Measurements from ENCODE around the gene SSH2.
A peak's percentile ranks its signal among the peaks of the same experiment; 100 is the strongest.

Gene SSH2

DNA sequence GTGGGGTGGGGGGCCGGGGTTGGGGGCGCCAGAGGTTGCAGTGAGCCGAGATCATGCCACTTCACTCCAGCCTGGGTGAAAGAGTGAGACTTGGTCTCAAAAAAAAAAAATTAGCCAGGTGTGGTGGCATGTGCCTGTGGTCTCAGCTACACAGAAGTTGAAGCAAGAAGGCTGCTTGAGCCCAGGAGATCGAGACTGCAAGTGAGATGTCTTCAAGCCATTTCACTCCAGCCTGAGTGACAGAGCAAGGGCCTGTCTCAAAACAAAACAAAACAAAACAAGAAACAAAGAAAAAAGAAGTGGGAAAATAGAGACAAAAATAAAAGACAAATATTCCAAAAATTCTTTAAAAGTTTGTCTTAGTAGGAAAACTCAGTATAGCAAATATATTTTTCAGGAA, 172.2 kb downstream of the SSH2 start:
- Mint-ChIP-seq H3K36me3 (ENCODE audit: low read depth) (peaks cover 16% of the 10 kb centered on the region), H3K27ac (peak overlapping the region; percentile 58), H3K27me3 (ENCODE audit: low read depth) (no peaks in the 10 kb centered on the region), H3K9me3 (no peaks in the 10 kb centered on the region), H3K4me3 (peak overlapping the region; percentile 65), H3K4me1 (ENCODE audit: low read depth) (peaks cover 29% of the 10 kb centered on the region)
- no peak for DNase-seq (ENCODE audit: low spot score)

DNA sequence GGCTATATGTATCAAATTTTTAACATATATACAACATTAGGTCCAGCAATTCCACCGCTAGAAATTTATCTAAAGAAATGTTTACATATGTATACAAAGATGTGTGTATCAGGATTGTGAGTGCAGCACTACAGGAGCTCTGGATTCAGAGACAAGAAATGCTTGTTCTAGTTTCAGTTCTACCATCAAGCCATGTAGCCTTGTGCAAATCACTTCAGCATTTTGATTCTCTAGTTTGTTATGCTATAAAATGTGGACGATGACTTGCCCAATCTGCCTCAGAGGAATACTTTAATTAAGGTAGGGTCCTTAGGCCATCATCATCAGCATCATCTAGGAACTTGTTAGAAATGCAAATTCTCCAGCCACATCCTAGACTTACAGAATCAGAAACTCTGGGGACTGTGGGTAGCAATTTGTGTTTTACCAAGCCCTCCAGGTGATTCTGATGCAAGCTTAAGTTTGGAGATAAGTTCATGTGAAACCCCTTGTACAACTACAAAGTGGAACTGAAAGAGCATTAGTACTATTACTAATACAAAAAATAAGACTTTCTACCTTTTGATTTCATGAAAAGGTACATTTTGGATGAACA, 176.1 kb downstream of the SSH2 start:
- Mint-ChIP-seq H3K27me3 (ENCODE audit: low read depth) (no peaks in the 10 kb centered on the region), H3K4me1 (ENCODE audit: low read depth) (peaks cover 19% of the 10 kb centered on the region), H3K27ac (no peak overlapping the region), H3K9me3 (no peaks in the 10 kb centered on the region), H3K36me3 (ENCODE audit: low read depth) (peaks cover 21% of the 10 kb centered on the region), H3K4me3 (no peak overlapping the region)
- DNase-seq (ENCODE audit: low spot score), result no peak

GRCh38 chr17:29749045-29749825, 180.8 kb downstream of the SSH2 start:
- no peak for DNase-seq (ENCODE audit: low spot score)
- Mint-ChIP-seq H3K4me1 (ENCODE audit: low read depth) (peaks cover 27% of the 10 kb centered on the region), H3K4me3 (no peak overlapping the region), H3K36me3 (ENCODE audit: low read depth) (peaks cover 20% of the 10 kb centered on the region), H3K27ac (no peak overlapping the region), H3K27me3 (ENCODE audit: low read depth) (no peaks in the 10 kb centered on the region), H3K9me3 (no peaks in the 10 kb centered on the region)

DNA sequence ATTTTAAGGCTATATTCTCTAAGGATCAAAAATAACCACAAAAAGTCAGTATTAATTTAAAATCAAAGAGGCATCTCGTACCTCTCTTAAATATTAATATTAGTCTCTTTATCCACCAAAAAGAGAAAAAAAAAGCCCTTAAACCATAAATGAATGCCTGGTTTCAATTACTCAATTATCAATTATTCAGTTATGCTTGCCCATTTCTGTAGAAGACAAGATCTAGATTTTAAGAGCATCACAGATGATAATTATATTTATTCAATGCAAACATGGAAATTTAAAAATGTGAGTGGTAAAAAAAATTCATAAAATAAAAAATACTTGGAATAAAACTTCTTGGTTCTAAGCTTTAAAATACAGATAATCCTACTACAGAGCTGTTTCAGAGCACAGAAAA, 181.6 kb downstream of the SSH2 start:
- Mint-ChIP-seq H3K27ac (no peak overlapping the region), H3K36me3 (ENCODE audit: low read depth) (peaks cover 18% of the 10 kb centered on the region), H3K9me3 (no peaks in the 10 kb centered on the region), H3K27me3 (ENCODE audit: low read depth) (no peaks in the 10 kb centered on the region), H3K4me3 (no peak overlapping the region), H3K4me1 (ENCODE audit: low read depth) (peaks cover 25% of the 10 kb centered on the region)
- no peak for DNase-seq (ENCODE audit: low spot score)

GRCh38 chr17:29747660-29748059, 182.4 kb downstream of the SSH2 start:
- Mint-ChIP-seq H3K36me3 (ENCODE audit: low read depth) (peaks cover 14% of the 10 kb centered on the region), H3K27ac (no peak overlapping the region), H3K27me3 (ENCODE audit: low read depth) (no peaks in the 10 kb centered on the region), H3K4me3 (no peak overlapping the region), H3K9me3 (no peaks in the 10 kb centered on the region), H3K4me1 (ENCODE audit: low read depth) (peaks cover 26% of the 10 kb centered on the region)
- DNase-seq (ENCODE audit: low spot score), result no peak

- Mint-ChIP-seq H3K4me3 (no peak overlapping the region), H3K9me3 (no peaks in the 10 kb centered on the region), H3K36me3 (ENCODE audit: low read depth) (peaks cover 16% of the 10 kb centered on the region), H3K4me1 (ENCODE audit: low read depth) (peaks cover 28% of the 10 kb centered on the region), H3K27ac (no peak overlapping the region), H3K27me3 (ENCODE audit: low read depth) (no peaks in the 10 kb centered on the region)
- no peak for DNase-seq (ENCODE audit: low spot score)
Measured at GRCh38 chr17:29746669-29747068, 183.4 kb downstream of the SSH2 start.

DNA sequence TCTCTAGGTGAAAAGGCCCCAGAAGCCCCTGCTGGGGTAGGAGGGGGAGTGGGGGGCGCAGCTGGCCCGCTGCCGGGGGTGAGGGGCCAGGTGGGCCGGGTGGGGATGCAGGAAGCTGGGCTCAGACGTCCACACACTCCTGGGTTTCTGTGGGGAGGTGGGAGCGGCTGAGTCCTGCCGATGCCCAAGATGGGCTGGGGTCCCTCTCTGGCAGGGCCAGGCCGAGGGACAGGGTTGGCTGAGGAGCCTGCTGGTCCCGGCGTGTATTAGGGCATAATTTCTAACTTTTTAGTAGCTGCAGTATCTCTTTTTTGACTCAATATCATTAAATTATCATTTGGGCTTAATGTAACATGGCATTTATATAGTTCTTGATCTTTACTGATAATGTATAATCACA, 185.9 kb downstream of the SSH2 start:
- Mint-ChIP-seq H3K9me3 (no peaks in the 10 kb centered on the region), H3K4me1 (ENCODE audit: low read depth) (peaks cover 32% of the 10 kb centered on the region), H3K27ac (no peak overlapping the region)

GRCh38 chr17:29742210-29742513, 187.9 kb downstream of the SSH2 start:
- H3K4me3 Mint-ChIP-seq, result no peak overlapping the region
- H3K27me3 Mint-ChIP-seq (ENCODE audit: low read depth), result no peaks in the 10 kb centered on the region
- peaks cover 22% of the 10 kb centered on the region for H3K4me1 Mint-ChIP-seq (ENCODE audit: low read depth)
- H3K36me3 Mint-ChIP-seq (ENCODE audit: low read depth), result peaks cover 5% of the 10 kb centered on the region
- no peak overlapping the region for H3K27ac Mint-ChIP-seq
- no peaks in the 10 kb centered on the region for H3K9me3 Mint-ChIP-seq
- DNase-seq (ENCODE audit: low spot score), result no peak

More for the DNA sequence above, 185.9 kb downstream of the SSH2 start:
- Mint-ChIP-seq H3K27me3 (ENCODE audit: low read depth) (no peaks in the 10 kb centered on the region), H3K4me3 (no peak overlapping the region), H3K36me3 (ENCODE audit: low read depth) (peaks cover 12% of the 10 kb centered on the region)
- DNase-seq (ENCODE audit: low spot score), result no peak

DNA sequence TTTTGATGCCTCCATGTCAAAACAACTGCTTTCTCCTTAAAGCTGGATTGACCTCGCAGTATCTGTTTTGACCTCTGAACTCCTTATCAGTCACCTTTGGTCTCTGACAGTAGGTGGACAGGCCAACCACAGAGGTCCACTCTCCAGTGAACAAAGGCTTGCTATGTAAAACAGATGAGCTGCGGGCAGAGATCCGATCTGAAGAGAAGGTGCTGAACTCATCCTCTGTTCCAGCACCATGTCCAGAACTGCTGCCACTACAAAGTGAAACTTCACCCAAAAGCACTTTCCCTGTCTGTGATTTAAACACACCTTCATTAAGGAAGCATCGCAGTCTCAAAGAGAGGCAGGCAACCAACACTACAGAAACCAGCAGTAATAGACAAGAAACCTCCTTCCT, 190.0 kb downstream of the SSH2 start:
- Mint-ChIP-seq H3K27ac (no peak overlapping the region), H3K27me3 (ENCODE audit: low read depth) (no peaks in the 10 kb centered on the region), H3K9me3 (no peaks in the 10 kb centered on the region), H3K36me3 (ENCODE audit: low read depth) (peaks cover 10% of the 10 kb centered on the region), H3K4me3 (no peak overlapping the region), H3K4me1 (ENCODE audit: low read depth) (peaks cover 18% of the 10 kb centered on the region)
- DNase-seq (ENCODE audit: low spot score), result no peak

DNA sequence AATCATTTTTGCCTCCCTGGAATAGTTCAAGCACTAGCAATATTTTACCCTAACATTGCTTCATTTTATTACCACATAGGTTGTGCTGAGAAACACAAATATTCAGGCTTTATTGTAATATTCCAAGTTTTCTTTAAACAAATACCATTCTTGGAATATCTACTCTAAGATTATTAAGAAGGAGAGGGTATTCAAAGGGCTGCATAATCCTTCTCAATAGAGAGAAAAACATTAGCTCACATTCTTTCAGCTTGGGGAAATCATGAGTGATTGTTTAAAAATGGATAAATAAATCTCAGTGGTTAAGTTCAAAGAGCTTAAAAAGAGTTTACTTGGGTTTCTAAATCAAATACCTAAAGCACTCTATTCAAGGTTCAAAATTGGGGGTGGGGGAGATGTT, 195.4 kb downstream of the SSH2 start:
- peaks cover 10% of the 10 kb centered on the region for H3K4me1 Mint-ChIP-seq (ENCODE audit: low read depth)
- no peaks in the 10 kb centered on the region for H3K27me3 Mint-ChIP-seq (ENCODE audit: low read depth)

DNA sequence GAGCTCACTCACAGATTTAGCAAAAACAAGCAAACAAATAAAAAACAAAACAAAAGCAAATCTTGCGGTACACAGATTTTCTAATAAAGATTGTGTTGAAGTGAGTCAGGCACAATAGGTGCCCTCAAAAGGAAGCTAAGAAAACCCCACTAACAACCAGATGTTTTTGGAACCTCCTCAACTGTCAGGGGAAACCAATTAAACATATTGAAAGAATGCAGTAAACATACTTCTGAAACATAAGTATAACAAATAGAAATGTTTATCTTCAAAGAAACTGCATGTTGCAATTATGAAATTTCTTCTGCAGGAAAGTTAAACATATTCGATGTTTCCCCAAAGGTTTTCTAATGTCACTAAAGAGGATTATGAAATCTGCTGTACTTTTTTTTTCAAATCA, 196.9 kb downstream of the SSH2 start:
- no peak overlapping the region for H3K4me3 Mint-ChIP-seq
- no peak for DNase-seq (ENCODE audit: low spot score)
- peaks cover 14% of the 10 kb centered on the region for H3K4me1 Mint-ChIP-seq (ENCODE audit: low read depth)
- peaks cover 33% of the 10 kb centered on the region for H3K36me3 Mint-ChIP-seq (ENCODE audit: low read depth)
- H3K9me3 Mint-ChIP-seq, result peaks cover 8% of the 10 kb centered on the region
- H3K27ac Mint-ChIP-seq, result no peak overlapping the region
- H3K27me3 Mint-ChIP-seq (ENCODE audit: low read depth), result no peaks in the 10 kb centered on the region

More for the DNA sequence above, 195.4 kb downstream of the SSH2 start:
- no peak for DNase-seq (ENCODE audit: low spot score)
- Mint-ChIP-seq H3K9me3 (no peaks in the 10 kb centered on the region), H3K36me3 (ENCODE audit: low read depth) (peaks cover 18% of the 10 kb centered on the region), H3K4me3 (no peak overlapping the region), H3K27ac (no peak overlapping the region)

GRCh38 chr17:29732613-29733012, 197.4 kb downstream of the SSH2 start:
- H3K36me3 Mint-ChIP-seq (ENCODE audit: low read depth), result peaks cover 37% of the 10 kb centered on the region
- no peak overlapping the region for H3K27ac Mint-ChIP-seq
- H3K4me3 Mint-ChIP-seq, result no peak overlapping the region
- H3K27me3 Mint-ChIP-seq (ENCODE audit: low read depth), result no peaks in the 10 kb centered on the region
- peaks cover 10% of the 10 kb centered on the region for H3K9me3 Mint-ChIP-seq
- no peak for DNase-seq (ENCODE audit: low spot score)
- peaks cover 17% of the 10 kb centered on the region for H3K4me1 Mint-ChIP-seq (ENCODE audit: low read depth)

DNA sequence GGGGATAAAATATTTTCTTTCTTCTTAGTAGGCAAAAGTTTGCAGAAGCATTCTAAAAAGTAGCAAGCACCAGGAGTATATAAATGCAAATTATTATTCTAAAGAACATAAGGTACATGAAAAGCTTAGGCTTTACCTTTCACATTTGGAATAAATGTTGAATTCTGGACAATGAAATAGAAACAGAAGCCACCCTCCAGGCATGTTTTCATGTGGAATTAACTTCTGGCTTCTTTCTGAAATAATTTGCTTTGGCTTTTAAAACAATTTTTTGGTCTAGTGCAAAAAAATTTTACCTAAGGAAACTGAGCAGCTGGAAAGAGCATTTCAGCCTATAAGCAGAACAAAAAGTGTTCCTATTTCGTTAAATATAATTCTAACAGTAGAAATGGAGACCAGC, 197.8 kb downstream of the SSH2 start:
- no peak for DNase-seq (ENCODE audit: low spot score)
- no peak overlapping the region for H3K27ac Mint-ChIP-seq
- H3K4me1 Mint-ChIP-seq (ENCODE audit: low read depth), result peaks cover 20% of the 10 kb centered on the region
- H3K36me3 Mint-ChIP-seq (ENCODE audit: low read depth), result peaks cover 38% of the 10 kb centered on the region
- H3K4me3 Mint-ChIP-seq, result no peak overlapping the region
- no peaks in the 10 kb centered on the region for H3K27me3 Mint-ChIP-seq (ENCODE audit: low read depth)
- H3K9me3 Mint-ChIP-seq, result peaks cover 10% of the 10 kb centered on the region

GRCh38 chr17:29731589-29731929, 198.5 kb downstream of the SSH2 start:
- no peaks in the 10 kb centered on the region for H3K27me3 Mint-ChIP-seq (ENCODE audit: low read depth)
- H3K4me3 Mint-ChIP-seq, result no peak overlapping the region
- H3K27ac Mint-ChIP-seq, result no peak overlapping the region
- H3K9me3 Mint-ChIP-seq, result peaks cover 10% of the 10 kb centered on the region
- peaks cover 38% of the 10 kb centered on the region for H3K36me3 Mint-ChIP-seq (ENCODE audit: low read depth)
- H3K4me1 Mint-ChIP-seq (ENCODE audit: low read depth), result peaks cover 25% of the 10 kb centered on the region
- DNase-seq (ENCODE audit: low spot score), result no peak

DNA sequence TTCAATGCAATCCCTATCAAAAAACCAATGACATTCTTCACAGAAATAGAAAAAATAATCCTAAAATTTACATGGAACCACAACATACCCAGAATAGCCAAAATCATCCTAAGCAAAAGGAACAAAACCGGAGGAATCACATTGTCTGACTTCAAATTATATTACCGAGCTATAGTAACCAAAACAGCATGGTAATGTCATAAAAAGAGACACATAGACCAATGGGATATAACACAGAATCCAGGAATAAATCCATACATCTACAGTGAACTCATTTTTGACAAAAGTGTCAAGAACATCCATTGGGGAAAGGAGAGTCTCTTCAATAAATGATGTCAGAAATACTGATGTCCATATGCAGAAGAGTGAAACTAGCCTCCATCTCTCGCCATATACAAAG, 201.5 kb downstream of the SSH2 start:
- peaks cover 40% of the 10 kb centered on the region for H3K4me1 Mint-ChIP-seq (ENCODE audit: low read depth)
- no peak overlapping the region for H3K4me3 Mint-ChIP-seq

More for the DNA sequence above, 201.5 kb downstream of the SSH2 start:
- no peak for DNase-seq (ENCODE audit: low spot score)
- H3K36me3 Mint-ChIP-seq (ENCODE audit: low read depth), result peaks cover 39% of the 10 kb centered on the region
- no peak overlapping the region for H3K27ac Mint-ChIP-seq
- H3K27me3 Mint-ChIP-seq (ENCODE audit: low read depth), result no peaks in the 10 kb centered on the region
- peaks cover 10% of the 10 kb centered on the region for H3K9me3 Mint-ChIP-seq
